Stomach smooth muscle (tissue), 2 donors: ENCODE data around the gene TBX1.

ENCODE experiments used
- H3K27ac ChIP-seq: one replicate; pipeline ENCODE4 v1.7.0; 2013; ENCODE audit warnings: mild to moderate bottlenecking, low read length, inconsistent platforms
- H3K27me3 ChIP-seq, 2 donors: one replicate each; pipeline ENCODE4 v1.7.0; 2013; ENCODE audit warnings: low read length in 2 of 2; ENCODE audit not compliant: insufficient read depth in 2 of 2, control insufficient read depth in 1 of 2
- H3K36me3 ChIP-seq, 2 donors: one replicate each; pipeline ENCODE4 v1.7.0; 2013; ENCODE audit warnings: low read length in 2 of 2; ENCODE audit not compliant: control insufficient read depth in 2 of 2, insufficient read depth in 2 of 2
- H3K4me1 ChIP-seq: one replicate; pipeline ENCODE4 v1.7.0; 2013; ENCODE audit warnings: low read length; ENCODE audit not compliant: control insufficient read depth, insufficient read depth
- H3K4me3 ChIP-seq, 2 donors: one replicate each; pipeline ENCODE4 v1.7.0; 2013; ENCODE audit warnings: low read length in 2 of 2
- H3K9ac ChIP-seq, 2 donors: one replicate each; pipeline ENCODE4 v1.7.0; 2013; ENCODE audit warnings: low read length in 2 of 2, mild to moderate bottlenecking in 1 of 2
- H3K9me3 ChIP-seq, 2 donors: one replicate each; pipeline ENCODE4 v1.7.0; 2013; ENCODE audit warnings: low read length in 2 of 2; ENCODE audit not compliant: control insufficient read depth in 2 of 2
- donor health status: healthy.
- donor health status: Pancreatic carcinoma.

The TBX1 gene

DNA sequence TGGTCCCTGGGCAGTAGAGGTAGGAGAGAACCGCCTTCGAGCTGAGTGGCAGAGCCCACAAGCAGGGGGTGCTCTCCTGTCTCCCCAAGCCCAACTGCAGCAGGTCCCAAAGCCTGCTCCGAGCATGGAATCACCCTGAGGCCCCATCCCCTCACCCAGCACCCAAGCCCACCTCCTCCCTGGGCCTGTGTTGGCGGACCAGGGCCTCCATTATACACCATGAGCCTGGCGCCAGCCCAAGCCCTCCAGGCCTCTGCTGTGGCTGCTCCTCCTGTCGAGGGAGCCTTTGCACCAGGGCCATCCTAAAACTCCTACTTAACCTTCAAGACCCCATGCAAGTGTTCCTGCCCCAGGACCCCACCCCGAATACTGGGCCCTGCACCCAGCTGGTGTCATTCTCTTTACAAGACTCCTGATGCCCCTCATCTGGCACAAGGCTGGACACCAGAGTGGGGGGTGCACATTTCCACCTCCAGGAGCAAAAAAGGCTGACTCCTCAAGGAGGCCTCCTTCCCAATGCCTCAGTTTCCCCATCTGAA, 20.6 kb upstream of the TBX1 start:
- Histone ChIP-seq H3K9ac (no peak overlapping the region), H3K27ac (no peak overlapping the region)

GRCh38 chr22:19740586-19740985, 20.0 kb upstream of the TBX1 start:
- H3K27me3 ChIP-seq = peaks cover 2 to 9% of the 10 kb centered on the region in 2 donors
- H3K9me3 ChIP-seq = no peaks in the 10 kb centered on the region
- H3K4me3 ChIP-seq = no peak overlapping the region
- H3K36me3 ChIP-seq = no peaks in the 10 kb centered on the region
- H3K9ac ChIP-seq = no peak overlapping the region
- H3K4me1 ChIP-seq = no peaks in the 10 kb centered on the region
- no peak overlapping the region for H3K27ac ChIP-seq

More for the DNA sequence above, 20.6 kb upstream of the TBX1 start:
- Histone ChIP-seq H3K4me1 (no peaks in the 10 kb centered on the region), H3K4me3 (no peak overlapping the region), H3K9me3 (no peaks in the 10 kb centered on the region), H3K36me3 (no peaks in the 10 kb centered on the region), H3K27me3 (peaks cover 2 to 9% of the 10 kb centered on the region in 2 donors)

DNA sequence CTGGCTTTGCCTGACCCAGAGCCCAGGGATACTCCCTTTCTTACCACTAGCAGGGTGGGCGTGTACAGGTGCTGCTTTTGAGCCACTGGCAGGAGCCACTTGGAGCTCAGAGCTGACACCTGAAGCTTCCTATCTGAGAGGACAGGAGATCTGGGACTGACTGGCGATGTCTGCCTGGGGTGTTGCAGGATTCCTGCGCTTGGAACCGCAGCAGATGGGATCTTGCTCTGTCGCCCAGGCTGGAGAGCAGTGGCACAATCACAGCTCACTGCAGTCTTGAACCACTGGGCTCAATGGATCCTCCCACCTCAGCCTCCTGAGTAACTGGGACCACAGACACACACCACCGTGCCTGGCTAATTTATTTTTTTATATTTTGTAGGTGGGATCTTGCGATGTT, 19.5 kb upstream of the TBX1 start:
- no peaks in the 10 kb centered on the region for H3K4me1 ChIP-seq
- H3K27me3 ChIP-seq = peaks cover 2 to 9% of the 10 kb centered on the region in 2 donors
- H3K9me3 ChIP-seq = no peaks in the 10 kb centered on the region
- H3K9ac ChIP-seq = no peak overlapping the region
- H3K36me3 ChIP-seq = no peaks in the 10 kb centered on the region
- no peak overlapping the region for H3K4me3 ChIP-seq
- no peak overlapping the region for H3K27ac ChIP-seq

- no peaks in the 10 kb centered on the region for H3K36me3 ChIP-seq
- no peak overlapping the region for H3K27ac ChIP-seq
- H3K4me1 ChIP-seq = no peaks in the 10 kb centered on the region
- no peak overlapping the region for H3K9ac ChIP-seq
- peaks cover 0 to 2% of the 10 kb centered on the region in 2 donors for H3K27me3 ChIP-seq
- no peak overlapping the region for H3K4me3 ChIP-seq
- H3K9me3 ChIP-seq = no peaks in the 10 kb centered on the region
Measured at GRCh38 chr22:19742160-19743066, 18.2 kb upstream of the TBX1 start.

DNA sequence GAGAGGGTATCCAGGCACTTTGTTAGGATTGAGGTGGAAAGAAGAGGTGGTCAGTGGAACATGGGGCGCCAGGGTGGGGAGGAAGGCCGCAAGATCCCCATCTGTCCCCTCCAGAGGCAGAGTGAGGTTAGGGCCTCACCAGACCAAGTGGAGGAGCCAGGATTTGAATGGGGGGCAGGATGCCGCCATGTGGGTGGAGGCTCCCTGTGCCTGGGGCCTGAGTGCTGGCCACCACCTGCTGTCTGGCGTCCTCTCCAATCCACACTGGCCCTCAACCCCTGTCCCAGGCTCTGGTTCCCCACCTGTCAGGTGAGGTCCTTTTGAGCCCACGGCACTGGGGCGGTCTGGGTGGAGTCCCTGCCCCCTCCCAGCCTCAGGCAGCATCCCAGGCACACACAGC, 17.5 kb upstream of the TBX1 start:
- no peak overlapping the region for H3K4me3 ChIP-seq
- H3K27ac ChIP-seq = no peak overlapping the region
- no peaks in the 10 kb centered on the region for H3K4me1 ChIP-seq
- no peak overlapping the region for H3K9ac ChIP-seq
- no peaks in the 10 kb centered on the region for H3K36me3 ChIP-seq
- H3K27me3 ChIP-seq = peaks cover 0 to 2% of the 10 kb centered on the region in 2 donors
- H3K9me3 ChIP-seq = no peaks in the 10 kb centered on the region

DNA sequence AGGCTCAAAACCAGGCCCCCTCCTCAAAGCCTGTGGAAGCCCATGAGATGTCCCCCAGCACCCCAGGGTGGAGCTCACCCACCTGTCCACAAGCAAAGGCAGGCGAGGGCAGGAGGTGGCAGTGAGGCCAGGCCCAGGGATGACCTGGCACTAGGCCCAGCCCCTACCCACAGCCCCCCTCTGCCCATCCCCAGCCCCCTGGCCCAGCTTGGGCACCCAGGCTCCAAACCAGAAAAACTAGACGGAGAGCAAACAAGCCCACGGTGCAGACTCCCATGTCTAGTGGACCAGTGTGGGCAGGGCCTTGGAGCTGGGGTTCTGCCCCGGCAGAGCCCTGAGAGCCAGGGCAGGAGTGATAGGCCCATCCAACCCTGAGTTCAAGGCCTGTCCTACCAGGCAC, 16.9 kb upstream of the TBX1 start:
- no peak overlapping the region for H3K9ac ChIP-seq
- H3K27ac ChIP-seq = no peak overlapping the region
- H3K9me3 ChIP-seq = no peaks in the 10 kb centered on the region
- H3K27me3 ChIP-seq = peaks cover 0 to 2% of the 10 kb centered on the region in 2 donors
- no peaks in the 10 kb centered on the region for H3K4me1 ChIP-seq
- H3K36me3 ChIP-seq = no peaks in the 10 kb centered on the region
- H3K4me3 ChIP-seq = no peak overlapping the region

GRCh38 chr22:19744350-19745006, 16.1 kb upstream of the TBX1 start:
- H3K9me3 ChIP-seq = no peaks in the 10 kb centered on the region
- no peaks in the 10 kb centered on the region for H3K36me3 ChIP-seq
- no peak overlapping the region for H3K9ac ChIP-seq
- H3K4me1 ChIP-seq = no peaks in the 10 kb centered on the region
- H3K27me3 ChIP-seq = no peaks in the 10 kb centered on the region
- H3K27ac ChIP-seq = no peak overlapping the region
- no peak overlapping the region for H3K4me3 ChIP-seq

- Histone ChIP-seq H3K4me1 (no peaks in the 10 kb centered on the region), H3K9ac (no peak overlapping the region), H3K9me3 (no peaks in the 10 kb centered on the region), H3K27ac (no peak overlapping the region), H3K27me3 (no peaks in the 10 kb centered on the region), H3K4me3 (no peak overlapping the region), H3K36me3 (no peaks in the 10 kb centered on the region)
Measured at GRCh38 chr22:19745155-19746101, 15.2 kb upstream of the TBX1 start.

DNA sequence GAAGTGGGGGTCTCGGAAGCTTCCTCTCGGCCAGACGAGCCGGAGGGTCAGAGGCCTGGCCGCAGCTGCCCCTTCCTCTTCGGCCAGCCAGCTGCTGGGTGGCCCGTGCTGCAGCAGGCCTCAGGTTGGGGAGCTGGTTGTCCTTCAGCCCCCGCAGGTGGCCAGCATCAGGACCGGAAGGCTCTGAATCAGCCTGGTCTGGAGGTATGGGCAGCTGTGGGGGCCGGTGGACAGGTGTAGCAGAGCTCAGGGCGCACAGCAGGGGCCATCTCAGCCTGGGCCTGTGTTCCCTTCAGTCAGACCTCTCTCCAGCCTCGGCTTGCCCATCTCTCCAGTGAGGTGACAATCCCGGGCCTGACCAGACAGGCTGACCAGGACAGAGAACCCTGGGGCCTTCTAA, 13.9 kb upstream of the TBX1 start:
- Histone ChIP-seq H3K27ac (no peak overlapping the region), H3K9ac (no peak overlapping the region), H3K4me3 (no peak overlapping the region), H3K27me3 (peaks cover 0 to 1% of the 10 kb centered on the region in 2 donors), H3K4me1 (no peaks in the 10 kb centered on the region), H3K36me3 (no peaks in the 10 kb centered on the region), H3K9me3 (no peaks in the 10 kb centered on the region)

GRCh38 chr22:19747551-19747950, 13.0 kb upstream of the TBX1 start:
- H3K36me3 ChIP-seq = no peaks in the 10 kb centered on the region
- H3K27ac ChIP-seq = no peak overlapping the region
- no peaks in the 10 kb centered on the region for H3K4me1 ChIP-seq
- H3K9ac ChIP-seq = no peak overlapping the region
- H3K4me3 ChIP-seq = no peak overlapping the region
- H3K27me3 ChIP-seq = peaks cover 2 to 9% of the 10 kb centered on the region in 2 donors
- H3K9me3 ChIP-seq = no peaks in the 10 kb centered on the region
